Activated CD8-positive, alpha-beta memory T cell treated with anti-CD3 and anti-CD28 coated beads, Interleukin-2, amount 50 U/mL, for 1 hour (primary cell): ENCODE data around the gene CDH26.
"Not testable (repeated sequence)": the region's sequence is repeated elsewhere in the genome, so short reads cannot be mapped to it uniquely, and the experiment has no call there.

ENCODE experiments used
- DNase-seq: peaks from one replicate; pipeline ENCODE4 v3.0.0-alpha.2; 2020; ENCODE audit errors: extremely low read depth

Gene CDH26

DNA sequence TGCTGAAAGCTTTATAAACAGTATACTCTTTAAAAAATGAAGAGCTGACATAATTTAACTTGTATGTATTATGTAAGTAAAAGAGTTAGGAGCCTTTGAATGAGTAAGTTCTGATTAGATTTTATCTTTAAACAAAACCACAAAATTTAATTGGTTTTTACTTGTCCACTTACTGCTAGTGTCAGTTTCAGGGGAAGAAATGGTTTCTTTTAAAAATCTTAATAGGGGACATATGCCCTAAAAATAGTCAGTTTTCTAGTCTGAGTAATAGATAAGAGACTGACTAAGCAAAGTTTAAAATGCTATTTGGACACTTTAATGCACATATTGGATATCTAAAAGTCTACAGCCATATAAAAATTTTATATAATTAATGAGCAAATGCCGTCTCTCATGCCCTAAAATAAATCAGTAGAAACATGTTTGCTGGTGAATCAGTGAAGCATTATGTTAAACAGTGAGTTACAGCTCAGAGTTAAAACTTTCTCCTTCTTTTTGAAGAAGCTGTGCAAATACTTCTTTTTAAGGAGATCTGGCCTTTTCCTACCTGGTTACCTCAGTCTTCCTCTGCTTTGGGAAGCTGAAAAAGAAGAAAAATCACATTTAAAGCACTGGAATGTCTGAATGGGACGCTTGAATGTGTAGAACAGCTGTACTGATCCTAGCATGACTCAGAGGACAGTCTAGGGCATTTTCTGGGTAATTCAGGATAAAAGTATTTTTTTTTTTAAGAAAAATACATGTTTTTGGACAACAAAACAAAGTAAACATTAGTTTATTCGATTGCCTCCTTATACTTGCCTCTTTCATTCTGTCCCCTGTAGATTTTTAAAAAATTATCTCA lies 55.3 kb downstream of the CDH26 start:
- no peak for DNase-seq

- DNase-seq: no peak
These were observed 58.2 kb downstream of the CDH26 start for GRCh38 chr20:60016406-60016805.

DNA sequence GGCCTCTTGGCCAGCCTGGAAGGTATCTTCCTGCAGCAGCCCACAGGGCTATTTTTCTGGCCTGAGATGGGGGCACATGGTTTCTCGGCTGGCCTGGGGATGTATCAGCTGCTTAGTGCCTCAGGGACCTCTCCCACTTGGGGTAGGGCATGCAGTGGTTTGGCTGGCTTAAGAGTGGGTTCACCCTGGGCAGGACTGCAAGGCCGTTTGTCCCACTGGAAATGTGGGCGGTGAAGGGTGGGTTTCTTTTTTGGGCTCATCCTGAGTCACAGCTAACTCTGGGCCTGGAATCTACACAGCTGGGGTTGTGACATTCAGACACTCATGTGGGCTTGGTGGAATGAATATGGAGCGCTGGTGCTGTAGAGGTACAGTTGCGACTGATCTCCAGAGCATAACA lies 62.0 kb downstream of the CDH26 start:
- no peak for DNase-seq

DNA sequence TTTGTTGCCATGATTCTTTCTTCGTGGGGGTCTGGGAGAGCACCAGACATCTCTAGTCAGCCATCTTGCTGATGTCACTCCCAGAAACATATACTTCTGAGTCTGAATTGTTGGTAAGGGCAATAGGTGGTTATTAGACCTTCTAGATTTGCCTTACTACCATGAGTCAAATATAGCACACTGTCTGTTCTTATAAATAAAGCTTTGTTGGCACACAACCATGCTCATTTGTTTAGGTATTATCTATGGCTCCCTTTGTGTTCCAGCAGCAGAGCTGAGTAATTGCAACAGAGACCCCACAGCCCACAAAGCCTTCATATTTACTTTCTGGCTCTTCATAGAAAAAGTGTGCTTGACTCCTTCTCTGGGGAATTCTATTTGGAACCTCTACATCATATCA lies 62.9 kb downstream of the CDH26 start:
- no peak for DNase-seq

DNA sequence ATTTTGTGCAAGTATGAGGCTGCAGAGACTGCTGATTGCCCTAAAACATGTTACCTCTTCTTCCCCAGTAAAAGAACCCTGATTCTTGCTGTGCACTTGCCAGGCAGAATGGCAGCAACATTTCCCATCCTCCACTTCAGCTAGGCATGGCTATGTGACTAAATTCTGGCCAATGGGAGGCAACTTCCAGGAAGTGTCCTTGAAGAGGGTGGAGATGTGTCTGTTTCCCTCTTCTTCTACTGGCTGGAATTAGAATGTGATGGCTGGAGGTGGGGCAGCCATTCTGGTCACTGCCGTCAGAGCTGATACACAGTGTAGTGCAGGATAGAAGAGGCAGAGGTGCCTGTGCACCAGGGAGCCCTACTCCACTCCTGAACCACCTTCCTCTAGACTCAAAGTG lies 64.6 kb downstream of the CDH26 start:
- DNase-seq: no peak

GRCh38 chr20:60024245-60024644 lies 66.0 kb downstream of the CDH26 start:
- no peak for DNase-seq

GRCh38 chr20:60024801-60025200 lies 66.6 kb downstream of the CDH26 start:
- DNase-seq: no peak

- no peak for DNase-seq
These were observed 67.8 kb downstream of the CDH26 start for GRCh38 chr20:60026010-60026409.

DNA sequence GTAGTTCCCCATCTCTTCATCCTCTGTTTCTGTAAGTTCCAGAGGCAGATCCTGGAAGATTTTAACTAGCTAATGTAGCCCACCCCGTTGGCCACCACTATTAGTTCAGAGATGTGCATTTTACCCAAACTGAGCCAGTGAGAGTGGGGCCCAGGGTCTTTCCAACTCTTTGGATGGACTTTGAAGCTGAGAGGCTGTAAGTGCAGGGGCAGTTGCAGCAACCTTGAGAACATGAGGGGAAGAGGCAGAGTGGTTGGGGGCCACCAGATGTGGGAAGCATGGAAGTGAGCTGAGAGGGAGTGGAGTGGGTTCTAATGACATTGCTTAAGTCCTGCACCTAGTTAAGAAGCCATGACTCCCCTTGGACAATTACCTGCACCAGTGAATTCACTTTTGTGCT lies 72.2 kb downstream of the CDH26 start:
- DNase-seq: no peak

GRCh38 chr20:60031107-60031506 lies 72.9 kb downstream of the CDH26 start:
- DNase-seq: no peak

DNA sequence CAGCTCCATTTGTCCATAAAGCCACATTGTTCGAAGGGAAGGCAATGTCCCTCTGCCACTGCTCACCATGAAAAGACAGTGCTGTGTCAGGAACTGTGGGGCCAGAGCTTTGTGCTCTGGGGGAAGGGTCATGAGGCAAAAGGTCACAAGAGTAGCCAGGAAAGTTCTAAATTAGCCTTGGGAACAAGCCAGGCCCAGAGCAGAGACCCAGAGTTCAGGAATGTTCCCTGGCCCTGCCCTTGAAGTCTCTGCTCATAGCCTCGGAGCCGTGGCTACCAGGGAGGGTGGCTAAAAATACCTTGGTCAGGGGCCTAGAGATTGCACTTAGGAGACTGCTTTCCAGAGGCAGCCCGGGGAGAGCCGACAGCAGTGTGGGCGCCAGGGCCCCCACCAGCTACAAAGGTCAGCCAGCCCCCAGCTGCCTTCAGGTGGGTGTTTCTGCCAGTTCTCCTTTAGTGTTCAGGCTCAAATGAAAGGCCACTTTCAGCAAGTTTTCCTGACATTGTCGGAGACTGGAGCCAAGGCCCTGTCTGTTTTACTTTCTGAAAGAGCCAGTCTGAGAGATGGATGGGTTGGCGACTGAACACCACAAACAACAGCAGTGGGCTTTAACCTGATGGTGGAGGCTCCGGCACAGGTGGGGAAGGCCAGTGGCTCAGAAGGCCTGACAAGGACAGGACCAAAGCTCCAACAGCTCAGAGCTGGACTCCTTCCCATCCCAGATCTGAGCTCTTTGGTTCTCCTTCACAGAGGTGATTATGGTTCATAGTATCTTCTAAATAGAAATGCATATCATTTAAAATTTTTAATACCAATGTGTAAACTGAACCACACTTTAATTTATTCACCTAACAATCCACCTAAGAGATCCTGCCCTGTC lies 76.2 kb downstream of the CDH26 start:
- no peak for DNase-seq

DNA sequence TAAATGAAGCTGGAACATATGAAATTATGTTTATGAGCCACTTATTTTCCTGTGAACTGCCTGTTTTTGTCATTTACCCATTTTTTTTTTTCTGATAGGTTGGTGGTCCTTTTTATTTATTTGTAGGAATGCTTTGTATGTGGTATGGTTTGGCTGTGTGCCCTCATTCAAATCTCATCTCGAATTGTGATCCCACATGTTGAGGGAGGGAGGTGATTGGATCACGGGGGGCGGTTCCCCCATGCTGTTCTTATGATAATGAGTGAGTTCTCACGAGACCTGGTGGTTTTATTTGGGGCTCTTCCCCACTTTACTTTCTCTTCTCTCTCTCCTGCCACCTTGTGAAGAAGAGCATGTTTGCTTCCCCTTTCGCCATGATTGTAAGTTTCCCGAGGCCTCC lies 77.3 kb downstream of the CDH26 start:
- no peak for DNase-seq

DNA sequence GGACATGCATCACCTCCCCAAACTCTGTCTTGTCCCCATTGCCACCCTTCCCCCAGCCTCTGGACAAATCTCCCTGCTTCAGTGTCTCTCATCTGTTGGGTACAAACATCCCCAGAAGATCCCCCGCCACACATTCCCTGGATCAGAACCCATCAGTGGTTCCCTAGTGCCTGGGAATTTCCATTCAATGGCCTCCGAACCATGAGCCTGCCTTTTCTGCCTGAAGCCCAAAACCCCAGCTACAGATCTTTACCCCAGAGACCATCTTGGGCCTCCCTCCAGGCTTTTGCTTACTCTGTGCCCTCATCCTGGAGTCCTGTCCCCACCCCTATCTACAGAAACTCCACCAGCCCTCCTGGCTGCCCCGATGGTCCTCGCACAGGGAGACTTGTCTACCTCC lies 78.1 kb downstream of the CDH26 start:
- DNase-seq: no peak

GRCh38 chr20:60036746-60037499 lies 78.7 kb downstream of the CDH26 start:
- no peak for DNase-seq

GRCh38 chr20:60038400-60039008 lies 80.3 kb downstream of the CDH26 start:
- no peak for DNase-seq

GRCh38 chr20:60039526-60039925 lies 81.3 kb downstream of the CDH26 start:
- no peak for DNase-seq

- DNase-seq: no peak
These were observed 82.4 kb downstream of the CDH26 start for GRCh38 chr20:60040471-60041162.

- DNase-seq: not testable (repeated sequence)
These were observed 83.4 kb downstream of the CDH26 start for GRCh38 chr20:60041436-60042165.

- no peak for DNase-seq
These were observed 85.2 kb downstream of the CDH26 start for GRCh38 chr20:60043435-60043834.

DNA sequence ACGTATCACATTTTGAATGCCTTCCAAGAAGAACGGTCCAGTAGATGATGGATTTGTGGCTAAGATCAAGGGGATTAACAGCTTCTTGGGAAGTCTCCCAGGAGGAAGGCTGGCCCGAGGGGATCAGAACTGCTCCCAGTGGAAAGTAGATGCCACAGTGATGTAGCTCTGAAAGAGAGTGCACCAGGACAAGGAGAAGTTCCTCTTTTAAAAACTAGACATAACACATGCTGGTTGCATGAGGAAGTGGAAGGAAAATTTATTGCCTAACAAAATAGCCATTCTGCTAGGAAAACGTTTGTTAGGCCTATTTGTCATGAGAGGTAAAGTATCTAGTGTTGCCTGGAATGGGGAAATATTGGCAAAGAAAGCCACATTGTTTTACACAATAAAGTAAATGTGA lies 87.8 kb downstream of the CDH26 start:
- no peak for DNase-seq
